IMR-90 (cell line): ENCODE results near the gene HPSE2. TPM values are rescaled to one million over a fixed set of nuclear protein-coding genes. Genes with fewer than 3 reads are reported as not detected.

Source experiments
- ATAC-seq: fragments of 200-7000 bp; cut with Tn5 transposase; 2 replicates; pipeline ENCODE4 v1.9.1; 2020; ENCODE audit warnings: low read depth, mild to moderate bottlenecking, moderate library complexity
- BruUV-seq: library from RNA; stranded (reverse); fragments of 400-500 nt; replicated peaks from 2 replicates; lab custom pipeline; 2021; lab: Mats Ljungman, UMichigan
- CTCF ChIA-PET: fragments of 300-600 bp; formaldehyde crosslinking; extraction: SDS; loops from one replicate; lab custom pipeline; 2021; ENCODE audit warnings: antibody characterized with exemption; lab: Yijun Ruan, JAX
- POLR2A ChIA-PET: fragments of 300-600 bp; sonication (Branson Sonifier 250); formaldehyde crosslinking; loops from one replicate; lab custom pipeline; 2022; ENCODE audit warnings: antibody characterized with exemption; ENCODE audit not compliant: unreplicated experiment; lab: Charles Lee
- DNase-seq: peaks from one replicate; pipeline ENCODE4 v3.0.0; 2013
- H2AFZ ChIP-seq: replicated peaks from 2 replicates; pipeline ENCODE3; 2013; ENCODE audit warnings: low read length, mild to moderate bottlenecking; ENCODE audit not compliant: poor library complexity
- H2AK5ac ChIP-seq: 2 replicates; pipeline ENCODE4 v1.6.1; 2013; ENCODE audit warnings: low read depth, low read length, inconsistent platforms
- H2AK9ac ChIP-seq: replicated peaks from 2 replicates; pipeline ENCODE3; 2013; ENCODE audit warnings: mild to moderate bottlenecking, low read depth, low read length, moderate library complexity; ENCODE audit not compliant: poor library complexity
- H2BK120ac ChIP-seq: 2 replicates; pipeline ENCODE4 v1.6.1; 2013; ENCODE audit warnings: low read depth, low read length, inconsistent platforms
- H2BK15ac ChIP-seq: 3 replicates; pipeline ENCODE4 v1.6.1; 2013; ENCODE audit warnings: low read depth, low read length, inconsistent platforms
- H2BK20ac ChIP-seq: 2 replicates; pipeline ENCODE4 v1.6.1; 2013; ENCODE audit warnings: low read depth, mild to moderate bottlenecking, inconsistent platforms, low read length, moderate library complexity
- H2BK5ac ChIP-seq: 2 replicates; pipeline ENCODE4 v1.6.1; 2013; ENCODE audit warnings: mild to moderate bottlenecking, low read depth, low read length, inconsistent platforms; ENCODE audit not compliant: poor library complexity, severe bottlenecking
- H3K14ac ChIP-seq: replicated peaks from 2 replicates; pipeline ENCODE4 v1.6.1; 2013; ENCODE audit warnings: low read depth, low read length, inconsistent platforms
- H3K18ac ChIP-seq: 2 replicates; pipeline ENCODE4 v1.6.1; 2013; ENCODE audit warnings: low read depth, low read length, control low read depth
- H3K23ac ChIP-seq: 2 replicates; pipeline ENCODE4 v1.6.1; 2013; ENCODE audit warnings: low read depth, low read length, inconsistent platforms
- H3K27ac ChIP-seq: 2 replicates; pipeline ENCODE4 v1.5.1; 2013; ENCODE audit warnings: mild to moderate bottlenecking, control low read depth, low read length; ENCODE audit not compliant: insufficient read depth
- H3K27me3 ChIP-seq: 2 replicates; pipeline ENCODE4 v1.6.1; 2013; ENCODE audit warnings: low read length; ENCODE audit not compliant: control insufficient read depth, insufficient read depth
- H3K36me3 ChIP-seq: 2 replicates; pipeline ENCODE4 v1.6.1; 2013; ENCODE audit warnings: low read length, mixed read lengths; ENCODE audit not compliant: control insufficient read depth, insufficient read depth
- H3K4ac ChIP-seq: 2 replicates; pipeline ENCODE4 v1.6.1; 2013; ENCODE audit warnings: low read depth, low read length, inconsistent platforms
- H3K4me1 ChIP-seq: 2 replicates; pipeline ENCODE4 v1.6.1; 2013; ENCODE audit warnings: low read length, mixed read lengths; ENCODE audit not compliant: control insufficient read depth, insufficient read depth
- H3K4me2 ChIP-seq: 2 replicates; pipeline ENCODE4 v1.6.1; 2013; ENCODE audit warnings: low read depth, mild to moderate bottlenecking, control low read depth, low read length, moderate library complexity
- H3K4me3 ChIP-seq: 2 replicates; pipeline ENCODE4 v1.5.1; 2013; ENCODE audit warnings: low read depth, mild to moderate bottlenecking, control low read depth, low read length, moderate library complexity; ENCODE audit not compliant: insufficient read depth
- H3K56ac ChIP-seq: 2 replicates; pipeline ENCODE4 v1.6.1; 2013; ENCODE audit warnings: low read length, inconsistent platforms; ENCODE audit not compliant: insufficient read depth; ENCODE audit errors: extremely low read depth
- H3K79me1 ChIP-seq, 2 experiments: 2 replicates each; pipeline ENCODE4 v1.6.1; 2013; ENCODE audit warnings: low read length in 2 of 2, inconsistent platforms in 1 of 2, low read depth in 1 of 2
- H3K9ac ChIP-seq: 2 replicates; pipeline ENCODE4 v1.6.1; 2013; ENCODE audit warnings: low read depth, low read length, control low read depth
- H3K9me1 ChIP-seq: 2 replicates; pipeline ENCODE4 v1.6.1; 2013; ENCODE audit warnings: low read length, inconsistent platforms; ENCODE audit not compliant: insufficient read depth
- H3K9me3 ChIP-seq: 2 replicates; pipeline ENCODE4 v1.6.1; 2013; ENCODE audit warnings: low read length; ENCODE audit not compliant: control insufficient read depth, insufficient read depth
- H4K20me1 ChIP-seq: 2 replicates; pipeline ENCODE4 v1.6.1; 2013; ENCODE audit warnings: low read length, inconsistent platforms; ENCODE audit not compliant: insufficient read depth
- H4K5ac ChIP-seq: 2 replicates; pipeline ENCODE4 v1.6.1; 2013; ENCODE audit warnings: mild to moderate bottlenecking, low read depth, low read length, control low read depth
- H4K8ac ChIP-seq, 2 experiments: 2 replicates each; pipeline ENCODE4 v1.6.1; 2013; ENCODE audit warnings: low read depth in 2 of 2, low read length in 2 of 2, control low read depth in 1 of 2, inconsistent platforms in 1 of 2
- H4K91ac ChIP-seq: 2 replicates; pipeline ENCODE4 v1.6.1; 2013; ENCODE audit warnings: low read depth, low read length, inconsistent platforms; ENCODE audit not compliant: insufficient read depth
- BHLHE40 ChIP-seq: fragments of 150-350 bp; IDR thresholded peaks from 2 replicates; pipeline ENCODE4 v1.6.1; 2016; ENCODE audit warnings: mild to moderate bottlenecking, low read depth, low read length
- CEBPB ChIP-seq: IDR thresholded peaks from 2 replicates; pipeline ENCODE4 v1.6.1; 2012; ENCODE audit warnings: low read depth, low read length, improper control_type of control experiment
- MAFK ChIP-seq: IDR thresholded peaks from 2 replicates; pipeline ENCODE4 v1.6.1; 2012; ENCODE audit warnings: low read depth, low read length, improper control_type of control experiment
- MAZ ChIP-seq: IDR thresholded peaks from 2 replicates; pipeline ENCODE4 v1.6.1; 2012; ENCODE audit warnings: low read depth, mild to moderate bottlenecking, low read length, improper control_type of control experiment, moderate library complexity, borderline replicate concordance
- RCOR1 ChIP-seq: IDR thresholded peaks from 2 replicates; pipeline ENCODE4 v1.6.1; 2012; ENCODE audit warnings: mild to moderate bottlenecking, low read length, improper control_type of control experiment; ENCODE audit not compliant: insufficient replicate concordance
- dilution Hi-C: fragments of 300-500 bp; cut with HindIII; formaldehyde crosslinking; loops from one replicate; pipeline ENCODE4 v1.14.3; 2018; ENCODE audit warnings: low sequenced_read_pairs; ENCODE audit not compliant: unreplicated experiment
- in situ Hi-C: fragments of 300-500 bp; cut with MboI; formaldehyde crosslinking; loops from 3 replicates; pipeline ENCODE4 v1.14.3; 2019; ENCODE audit warnings: low sequenced_read_pairs, inconsistent platforms, mixed read lengths
- intact Hi-C: fragments of 100-400 bp; cut with micrococcal nuclease; formaldehyde crosslinking; loops from 2 replicates; pipeline ENCODE4 v1.10.0; 2022
- polyA plus RNA-seq, 3 experiments: library from polyadenylated mRNA; depleted of rRNA; stranded (reverse); fragments of >200 nt; gene quantifications; 2 replicates each; pipeline ENCODE4 v1.2.3, GENCODE V29; 2012; ENCODE audit warnings: low replicate concordance in 1 of 3
- total RNA-seq: library from RNA; depleted of rRNA; stranded (reverse); fragments of >200 nt; gene quantifications from 2 replicates; pipeline ENCODE4 v1.2.3, GENCODE V29; 2012
- TF ChIP-seq, protein P1 (sequence below): conservative IDR thresholded peaks from 2 replicates; pipeline ENCODE4 v1.5.1; 2012; ENCODE audit warnings: mild to moderate bottlenecking, low read depth, low read length, improper control_type of control experiment
- TF ChIP-seq, protein P2 (sequence below): fragments of 150-350 bp; IDR thresholded peaks from 2 replicates; pipeline ENCODE4 v1.6.1; 2016; ENCODE audit warnings: low read depth, mild to moderate bottlenecking, low read length, moderate library complexity, borderline replicate concordance

Gene HPSE2
- total and polyA plus RNA-seq, 2 of the 4 experiments (the other 2 are of a cell fraction): not detected

DNA sequence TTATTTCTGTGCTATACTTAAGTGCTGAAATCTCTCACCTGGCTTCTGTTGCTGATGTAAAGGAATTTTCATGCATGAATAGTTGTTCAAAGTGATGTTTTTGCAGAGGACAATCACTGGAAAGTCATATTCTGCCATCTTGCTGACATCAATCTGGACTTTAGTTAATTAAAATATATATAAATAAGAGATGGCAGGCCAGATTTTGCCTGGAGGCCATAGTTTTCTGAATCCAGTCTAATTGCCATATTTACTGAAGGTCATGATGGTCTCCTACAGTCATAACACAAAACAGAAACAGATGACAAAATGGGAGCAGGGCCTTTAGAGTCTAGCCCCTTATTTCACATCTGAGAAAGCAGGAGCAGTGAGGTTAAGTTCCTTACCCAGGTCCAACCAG, 228.2 kb downstream of the HPSE2 start:
- Histone ChIP-seq H2AFZ (no peak overlapping the region), H3K23ac (no peak overlapping the region), H2BK20ac (no peak overlapping the region), H4K8ac (no peak overlapping the region), H3K9me3 (no peaks in the 10 kb centered on the region), H4K20me1 (no peaks in the 10 kb centered on the region), H3K79me1 (no peaks in the 10 kb centered on the region), H3K14ac (no peak overlapping the region), H4K5ac (no peak overlapping the region), H3K4me1 (no peaks in the 10 kb centered on the region), H3K9me1 (no peaks in the 10 kb centered on the region), H3K4me3 (no peak overlapping the region), H2AK9ac (no peak overlapping the region), H3K27ac (no peak overlapping the region), H3K18ac (no peak overlapping the region), H3K4ac (no peak overlapping the region), H2BK120ac (no peak overlapping the region), H3K4me2 (no peak overlapping the region), H3K56ac (no peak overlapping the region), H3K9ac (no peak overlapping the region), H3K27me3 (no peaks in the 10 kb centered on the region), H4K91ac (no peak overlapping the region), H2BK15ac (no peak overlapping the region), H2BK5ac (no peak overlapping the region), H3K36me3 (no peaks in the 10 kb centered on the region), H2AK5ac (no peak overlapping the region)
- CTCF ChIA-PET: no interaction called here
- dilution Hi-C loops: no loop called here
- no peak for DNase-seq
- TF ChIP-seq MAZ (no peak), RCOR1 (no peak), BHLHE40 (no peak), CEBPB (no peak), MAFK (no peak)
- TF ChIP-seq, protein P1, sequence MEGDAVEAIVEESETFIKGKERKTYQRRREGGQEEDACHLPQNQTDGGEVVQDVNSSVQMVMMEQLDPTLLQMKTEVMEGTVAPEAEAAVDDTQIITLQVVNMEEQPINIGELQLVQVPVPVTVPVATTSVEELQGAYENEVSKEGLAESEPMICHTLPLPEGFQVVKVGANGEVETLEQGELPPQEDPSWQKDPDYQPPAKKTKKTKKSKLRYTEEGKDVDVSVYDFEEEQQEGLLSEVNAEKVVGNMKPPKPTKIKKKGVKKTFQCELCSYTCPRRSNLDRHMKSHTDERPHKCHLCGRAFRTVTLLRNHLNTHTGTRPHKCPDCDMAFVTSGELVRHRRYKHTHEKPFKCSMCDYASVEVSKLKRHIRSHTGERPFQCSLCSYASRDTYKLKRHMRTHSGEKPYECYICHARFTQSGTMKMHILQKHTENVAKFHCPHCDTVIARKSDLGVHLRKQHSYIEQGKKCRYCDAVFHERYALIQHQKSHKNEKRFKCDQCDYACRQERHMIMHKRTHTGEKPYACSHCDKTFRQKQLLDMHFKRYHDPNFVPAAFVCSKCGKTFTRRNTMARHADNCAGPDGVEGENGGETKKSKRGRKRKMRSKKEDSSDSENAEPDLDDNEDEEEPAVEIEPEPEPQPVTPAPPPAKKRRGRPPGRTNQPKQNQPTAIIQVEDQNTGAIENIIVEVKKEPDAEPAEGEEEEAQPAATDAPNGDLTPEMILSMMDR: no peak
- TF ChIP-seq, protein P2, sequence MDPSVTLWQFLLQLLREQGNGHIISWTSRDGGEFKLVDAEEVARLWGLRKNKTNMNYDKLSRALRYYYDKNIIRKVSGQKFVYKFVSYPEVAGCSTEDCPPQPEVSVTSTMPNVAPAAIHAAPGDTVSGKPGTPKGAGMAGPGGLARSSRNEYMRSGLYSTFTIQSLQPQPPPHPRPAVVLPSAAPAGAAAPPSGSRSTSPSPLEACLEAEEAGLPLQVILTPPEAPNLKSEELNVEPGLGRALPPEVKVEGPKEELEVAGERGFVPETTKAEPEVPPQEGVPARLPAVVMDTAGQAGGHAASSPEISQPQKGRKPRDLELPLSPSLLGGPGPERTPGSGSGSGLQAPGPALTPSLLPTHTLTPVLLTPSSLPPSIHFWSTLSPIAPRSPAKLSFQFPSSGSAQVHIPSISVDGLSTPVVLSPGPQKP: no peak
- BruUV-seq: no TSS peak
- POLR2A ChIA-PET: no interaction called here
- in situ Hi-C loops: no loop called here
- intact Hi-C loops: no loop called here
- ATAC-seq: no peak
